ACHN (cell line): ENCODE measurements around the gene PIM2.
A peak's percentile ranks its signal among the peaks of the same experiment; 100 is the strongest.

Experiments
- DNase-seq: peaks from one replicate; pipeline ENCODE4 v3.0.0-alpha.2; 2015
- in situ Hi-C: cut with HindIII; loops from 2 replicates; pipeline ENCODE4 v1.10.0; 2017; ENCODE audit warnings: low sequenced_read_pairs, low pct_ligation_motif_present, low pct_unique_long_range_greater_than_20kb

The PIM2 gene

DNA sequence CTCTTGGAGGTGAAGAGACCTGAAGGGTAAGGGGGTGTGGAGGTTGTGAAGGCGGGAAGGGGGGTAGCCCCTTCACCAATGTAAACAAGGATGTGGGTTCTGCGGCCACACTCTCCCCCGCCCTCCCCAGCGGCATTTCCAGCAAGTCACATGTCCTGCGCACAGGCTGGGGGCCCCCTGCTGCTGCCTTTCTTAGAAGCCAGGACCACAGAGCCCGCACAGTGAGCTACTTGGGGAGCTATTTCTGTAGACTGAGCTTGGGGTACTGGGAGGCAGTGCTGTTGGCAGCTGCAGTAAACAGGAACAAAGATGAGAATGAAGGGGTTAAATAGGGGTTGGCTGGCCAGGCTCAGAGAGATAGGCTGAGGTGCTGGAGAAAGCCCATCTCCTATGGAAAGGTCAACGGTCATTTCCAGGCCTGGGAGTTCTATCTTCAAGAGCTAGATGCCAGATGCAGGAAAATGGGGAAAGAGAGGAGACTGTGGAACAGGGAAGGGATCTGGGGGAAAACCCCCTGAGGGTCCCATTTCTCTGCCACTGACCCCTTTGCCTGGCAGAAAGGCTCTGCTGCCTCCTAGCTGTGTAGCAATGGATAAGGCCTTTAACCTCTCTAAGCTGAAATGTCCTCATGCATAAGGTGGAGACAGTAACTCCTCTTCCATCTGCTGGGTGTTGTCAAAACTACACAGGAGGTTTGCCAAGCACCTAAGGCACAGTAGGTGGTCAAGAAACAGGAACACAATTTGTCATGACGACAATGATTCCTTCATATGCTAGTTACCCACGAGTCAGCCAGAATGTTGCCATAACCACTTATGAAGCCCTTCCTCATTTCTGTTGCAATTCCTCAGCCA is 18.5 kb upstream of the PIM2 start:
- in situ Hi-C loops, result no loop called here
- DNase-seq, result no peak

DNA sequence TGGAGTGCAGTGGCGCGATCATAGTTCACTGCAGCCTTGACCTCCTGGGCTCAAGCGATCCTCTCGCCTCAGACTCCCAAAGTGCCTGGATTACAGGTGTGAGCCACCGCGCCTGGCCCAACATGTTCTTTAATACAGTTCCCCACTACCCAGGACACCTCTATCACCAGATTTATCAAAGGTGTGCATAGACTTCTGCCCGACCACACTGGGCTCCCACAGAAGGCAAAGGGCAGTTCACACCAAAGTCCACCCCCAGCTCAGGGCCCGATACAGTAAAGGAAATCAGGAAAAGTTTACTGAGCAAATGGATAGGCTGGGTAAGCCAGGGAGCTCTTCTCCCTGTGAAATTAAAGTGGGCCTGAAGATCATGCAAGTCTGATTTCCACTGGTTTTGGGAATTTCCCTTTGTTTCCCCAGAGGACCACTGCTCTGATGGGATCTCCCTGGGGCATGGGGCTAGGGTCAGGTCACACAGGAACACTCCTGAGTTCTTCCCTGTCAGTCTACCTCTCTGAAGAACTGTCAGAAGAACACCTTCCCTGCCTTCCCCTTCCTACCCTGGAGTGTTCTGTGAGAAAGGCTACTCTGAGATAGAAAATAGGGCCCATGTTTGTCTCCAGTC is 17.7 kb upstream of the PIM2 start:
- no peak for DNase-seq
- in situ Hi-C loops, result no loop called here

DNA sequence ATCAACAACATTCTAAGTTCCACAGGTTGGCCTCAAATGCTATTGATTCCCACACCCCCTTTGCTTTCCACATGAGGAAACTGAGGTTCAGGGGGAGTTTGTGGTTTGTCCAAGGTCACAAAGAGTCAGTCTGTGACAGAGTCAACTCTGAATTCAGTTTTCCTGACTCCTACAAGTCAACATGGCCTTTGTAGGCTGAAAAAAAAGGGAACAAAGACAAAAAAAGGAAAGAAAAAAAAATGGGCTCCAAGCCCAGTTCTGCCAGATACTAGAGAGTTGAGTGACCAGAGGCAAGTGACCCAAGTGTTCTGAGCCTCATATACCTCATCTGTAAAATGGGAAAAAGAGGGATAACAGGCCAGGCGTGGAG is 16.5 kb upstream of the PIM2 start:
- in situ Hi-C loops, result no loop called here
- no peak for DNase-seq

DNA sequence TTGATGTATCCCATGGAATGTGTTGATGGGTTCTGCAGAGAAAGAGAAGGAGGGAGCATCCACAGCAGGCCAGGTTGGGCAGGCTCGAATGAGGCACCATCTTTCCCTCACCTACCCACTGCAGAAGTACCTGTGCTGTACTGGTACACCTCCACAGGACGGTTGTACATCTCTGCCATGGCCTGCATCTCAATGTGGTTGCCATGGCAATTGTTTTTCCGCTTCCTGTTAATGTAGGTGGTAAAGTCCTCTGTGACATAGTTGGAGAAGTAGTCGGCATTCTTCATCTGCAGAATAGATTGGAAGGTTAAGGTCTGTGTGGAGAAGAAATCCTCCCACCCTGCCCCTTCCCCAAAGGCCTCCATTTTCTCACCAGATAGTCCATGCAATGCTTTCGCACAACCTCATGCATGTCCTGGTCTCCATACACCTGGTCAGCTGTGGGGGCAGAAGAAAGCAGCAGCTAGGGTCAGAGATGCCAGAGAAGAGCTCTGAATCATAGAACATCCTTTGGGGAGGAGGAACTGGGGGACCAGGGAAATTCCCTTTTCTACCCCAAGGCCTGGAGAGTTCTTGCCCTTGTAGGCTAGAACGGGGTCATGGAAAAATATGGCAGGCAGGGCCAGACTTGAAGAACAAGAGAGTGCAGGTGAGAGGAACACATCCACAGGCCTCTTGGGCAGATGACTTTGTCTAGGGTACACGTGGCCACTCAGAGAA is 15.9 kb upstream of the PIM2 start:
- DNase-seq, result no peak
- in situ Hi-C loops, result no loop called here

DNA sequence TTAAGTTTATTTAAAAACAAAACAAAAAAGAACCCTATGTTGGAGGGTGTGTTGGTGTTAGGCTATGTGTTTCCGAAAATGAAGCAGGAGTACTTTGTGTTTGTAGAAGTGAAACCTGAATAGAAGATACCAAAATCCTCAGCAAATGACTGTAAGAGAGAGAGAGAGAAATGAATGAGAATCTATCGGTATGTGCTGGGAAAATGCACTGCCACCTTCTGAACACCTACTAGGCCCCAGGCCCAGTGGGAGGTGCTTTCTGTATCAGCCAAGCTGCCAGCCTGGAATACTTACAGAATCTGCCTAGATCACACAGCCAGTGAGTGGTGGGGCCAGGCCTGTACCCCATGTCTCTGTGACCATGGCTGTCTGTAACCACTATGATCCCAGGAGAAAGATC is 14.9 kb upstream of the PIM2 start:
- no peak for DNase-seq
- in situ Hi-C loops, result no loop called here

DNA sequence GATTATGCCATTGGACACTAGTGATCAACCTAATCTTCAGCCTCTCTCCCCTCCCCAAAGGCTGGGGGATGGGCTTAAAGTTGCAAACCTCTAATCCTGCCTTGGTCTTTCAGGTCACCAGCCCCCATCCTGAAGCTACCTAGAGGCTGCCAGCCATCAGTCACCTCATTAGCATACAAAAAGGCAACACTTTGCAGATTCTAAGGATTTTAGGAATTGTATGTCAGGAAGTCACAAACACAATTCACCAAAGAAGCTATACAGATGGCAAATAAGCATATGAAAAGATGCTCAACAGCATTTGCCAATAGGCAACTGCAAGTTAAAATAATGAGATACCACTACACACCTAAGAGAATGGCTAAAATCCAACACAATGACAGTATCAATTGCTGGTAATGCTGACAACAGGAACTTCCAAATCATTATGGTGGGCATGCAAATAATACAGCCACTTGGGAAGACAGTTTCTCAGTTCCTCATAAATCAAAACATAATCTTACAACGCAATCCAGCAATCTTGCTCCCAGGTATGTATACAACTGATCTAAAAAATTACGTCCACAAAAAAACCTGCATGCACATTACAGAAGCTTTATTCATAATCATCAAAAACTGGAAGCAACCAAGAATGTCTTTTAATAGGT is 9.0 kb upstream of the PIM2 start:
- in situ Hi-C loops, result no loop called here
- DNase-seq, result no peak

DNA sequence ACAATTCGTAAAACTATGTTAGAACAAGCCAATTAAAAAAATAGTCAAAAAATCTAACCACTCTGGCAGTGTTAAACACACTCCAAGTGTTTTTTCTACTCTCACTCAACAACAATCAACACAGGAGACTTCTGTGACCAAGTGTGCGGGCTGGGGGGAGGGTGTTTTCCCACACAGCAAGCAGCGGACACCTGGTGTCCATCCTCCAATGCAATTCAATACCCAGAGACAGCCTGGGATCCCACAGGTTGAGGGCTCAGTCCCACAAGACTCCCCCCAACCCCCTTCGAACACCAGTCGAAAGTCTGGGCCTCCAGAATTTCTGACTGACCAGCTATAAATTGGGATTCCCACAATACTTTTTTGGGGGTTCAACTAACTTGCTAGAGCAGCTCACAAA is 8.3 kb upstream of the PIM2 start:
- no peak for DNase-seq
- in situ Hi-C loops, result no loop called here

DNA sequence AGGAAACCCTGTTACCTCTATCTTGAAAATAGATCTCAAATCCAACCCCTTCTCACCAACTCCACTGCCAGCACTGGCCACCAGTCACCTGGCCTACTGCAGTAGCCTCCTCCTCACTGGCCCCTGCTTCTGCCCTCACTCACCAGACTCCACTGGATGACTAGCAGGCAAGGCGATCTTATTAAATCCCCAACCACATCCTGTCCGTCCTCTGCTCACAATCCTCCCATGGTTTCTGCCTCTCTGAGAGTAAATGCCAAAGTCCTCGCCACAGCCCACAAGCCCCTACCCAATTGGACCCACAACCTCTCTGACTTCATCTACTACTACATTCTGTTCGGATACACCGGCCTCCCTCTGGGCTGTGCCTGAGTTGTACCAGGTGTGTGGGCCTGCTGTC is 5.4 kb upstream of the PIM2 start:
- in situ Hi-C loops, result no loop called here

DNA sequence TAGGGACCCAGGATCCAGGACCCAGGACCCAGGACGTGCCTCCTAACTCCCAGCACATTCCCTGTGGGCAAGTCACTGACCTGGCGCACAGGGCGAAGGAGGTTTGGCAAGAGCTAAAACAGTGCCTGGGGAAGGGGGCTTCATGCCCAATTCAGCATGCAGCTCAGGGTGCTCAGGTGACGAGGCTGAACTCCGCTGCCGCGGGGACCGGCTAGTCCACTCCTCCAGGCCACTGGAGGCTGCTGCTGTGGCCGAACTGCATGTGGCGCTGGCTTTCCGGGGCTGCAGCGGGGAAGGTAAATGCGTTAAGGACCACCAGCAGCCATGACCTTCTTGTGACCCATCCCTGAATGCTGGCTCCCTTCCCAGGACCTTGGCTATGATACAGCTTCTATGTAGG is 4.9 kb upstream of the PIM2 start:
- in situ Hi-C loops, result no loop called here
- DNase-seq, result no peak

More for the DNA sequence above, 5.4 kb upstream of the PIM2 start:
- no peak for DNase-seq

DNA sequence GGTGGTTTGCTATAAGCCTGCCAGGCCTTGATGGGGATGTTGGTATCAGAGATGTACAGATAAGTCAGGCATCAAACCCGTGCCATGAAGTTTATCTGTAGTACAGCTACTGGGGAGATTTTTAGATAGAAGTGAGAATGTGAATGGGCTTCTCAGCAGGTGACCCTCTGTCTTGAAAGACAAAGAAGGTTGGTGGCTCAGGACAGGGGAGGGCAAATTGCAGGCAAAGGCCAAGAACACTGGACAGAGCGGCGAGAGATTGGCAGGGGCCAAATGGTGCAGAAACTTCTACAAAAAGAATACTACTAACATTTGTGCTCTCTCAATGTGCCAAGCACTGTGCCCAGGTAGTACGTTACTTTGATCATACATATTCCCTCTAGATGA is 1.9 kb upstream of the PIM2 start:
- DNase-seq, result no peak
- in situ Hi-C loops, result no loop called here

DNA sequence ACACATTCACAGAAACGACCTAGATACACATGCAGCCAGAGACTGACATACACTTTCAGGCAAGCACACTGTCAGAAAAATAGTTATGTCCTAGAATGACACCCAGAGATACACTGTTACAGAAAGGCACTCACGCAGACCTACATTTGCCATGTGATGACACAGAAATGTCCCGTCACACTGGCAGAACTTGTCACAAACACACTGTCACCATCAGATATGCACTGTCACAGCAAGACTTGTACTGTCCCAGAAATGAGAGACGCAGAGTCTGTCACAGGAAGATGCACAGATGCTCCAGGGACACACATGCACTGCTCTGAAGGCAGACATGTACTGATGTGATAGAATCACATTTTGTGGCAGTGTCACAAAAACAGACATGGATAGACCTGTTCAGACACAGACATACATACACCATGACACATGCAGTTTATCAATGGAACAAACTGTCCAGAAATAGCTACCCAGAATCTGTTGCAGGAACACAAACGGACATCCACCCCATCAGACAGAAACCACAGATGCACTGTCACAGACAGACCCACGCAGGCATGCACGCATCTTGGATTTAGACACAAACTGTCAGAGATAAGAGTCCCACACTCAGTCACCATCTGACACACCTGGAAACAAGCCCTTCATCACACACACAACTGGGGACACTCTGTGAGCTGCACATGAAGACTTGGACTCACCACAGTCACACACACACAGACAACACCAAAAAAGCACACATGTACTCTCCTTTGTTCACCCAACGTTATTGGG is 1.3 kb upstream of the PIM2 start:
- in situ Hi-C loops, result no loop called here
- DNase-seq, result no peak

DNA sequence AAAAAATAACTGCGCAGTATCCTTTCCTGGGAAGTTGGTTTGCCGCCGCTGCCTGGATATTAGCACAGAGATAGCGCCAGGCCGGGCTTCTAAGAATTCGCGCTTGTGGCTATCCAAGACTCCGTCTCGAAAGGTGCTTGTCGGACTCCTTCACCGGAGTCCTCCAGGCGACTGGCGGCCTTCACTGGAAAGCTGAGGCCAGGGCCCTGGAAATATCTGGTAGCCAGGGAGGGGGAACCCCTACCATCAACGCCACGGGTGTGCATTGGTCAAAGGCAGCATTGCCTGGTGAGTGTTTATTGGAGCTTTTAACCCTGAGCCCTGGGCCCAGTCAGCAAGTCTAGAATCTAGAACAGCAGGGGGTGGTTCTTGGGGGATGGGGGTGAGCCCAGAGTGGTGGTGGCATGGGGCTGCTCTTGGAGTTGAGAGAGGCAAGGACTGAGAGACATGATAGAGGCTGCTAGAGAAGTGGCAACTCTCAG is 577 bp upstream of the PIM2 start:
- in situ Hi-C loops, result no loop called here
- peak; percentile 24 for DNase-seq

DNA sequence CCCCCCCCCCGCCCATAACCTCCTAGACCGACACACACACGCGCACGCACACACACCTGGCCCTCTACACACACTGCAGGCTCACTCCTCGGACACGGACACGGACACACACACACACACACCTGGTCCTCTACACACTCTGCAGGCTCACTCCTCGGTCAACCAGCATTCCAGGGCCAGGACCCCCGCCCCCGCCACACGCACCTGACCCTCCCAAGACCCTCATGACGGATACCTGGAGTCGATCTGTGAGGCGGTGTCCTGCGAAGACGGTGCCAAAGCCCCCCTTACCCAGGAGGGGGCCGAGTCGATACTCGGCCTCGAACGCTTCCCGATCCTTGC is 552 bp downstream of the PIM2 start:
- in situ Hi-C loops, result no loop called here
- DNase-seq, result no peak

DNA sequence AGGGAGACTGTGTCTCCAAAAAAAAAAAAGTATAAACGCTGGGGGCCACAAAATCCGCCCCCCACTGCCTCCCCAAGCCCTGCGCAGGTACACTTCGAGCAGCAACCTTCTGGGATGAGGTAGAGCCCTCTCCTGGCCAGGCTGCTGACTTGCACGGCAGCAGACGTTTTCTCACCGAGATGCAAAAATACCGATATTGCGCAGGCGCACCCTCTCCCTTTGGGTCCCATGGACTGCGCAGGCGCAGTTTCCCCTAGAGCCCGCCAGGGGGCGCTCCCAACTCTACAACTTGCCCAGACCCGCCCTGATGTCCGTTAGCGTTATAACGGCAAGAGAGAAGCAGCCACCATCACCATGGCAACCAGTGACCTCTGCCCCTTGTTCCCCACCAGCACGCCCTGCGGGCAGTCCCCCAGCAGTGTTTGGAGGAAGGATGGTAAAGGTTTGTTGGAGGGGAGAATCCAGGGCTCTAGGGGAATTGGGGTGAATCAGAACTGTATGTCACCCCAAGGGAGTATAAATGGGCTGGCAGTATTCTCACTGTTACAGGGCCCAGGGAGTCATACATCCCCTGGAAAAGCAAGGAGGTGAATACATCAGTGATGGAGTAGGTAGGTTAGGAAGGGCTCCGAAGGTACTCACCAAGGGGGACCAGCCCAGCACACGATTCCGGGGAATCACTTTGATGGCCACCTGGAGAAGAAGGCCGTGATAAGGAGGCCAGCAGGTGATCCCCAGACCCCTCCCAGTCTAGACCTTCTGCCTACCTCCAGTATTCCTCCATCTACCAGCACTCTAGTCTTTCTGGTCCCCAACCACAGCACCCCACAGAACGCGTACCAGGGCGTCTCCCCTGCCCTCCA is 1.5 kb downstream of the PIM2 start:
- DNase-seq, result peak; percentile 80
- in situ Hi-C loops, result no loop called here

DNA sequence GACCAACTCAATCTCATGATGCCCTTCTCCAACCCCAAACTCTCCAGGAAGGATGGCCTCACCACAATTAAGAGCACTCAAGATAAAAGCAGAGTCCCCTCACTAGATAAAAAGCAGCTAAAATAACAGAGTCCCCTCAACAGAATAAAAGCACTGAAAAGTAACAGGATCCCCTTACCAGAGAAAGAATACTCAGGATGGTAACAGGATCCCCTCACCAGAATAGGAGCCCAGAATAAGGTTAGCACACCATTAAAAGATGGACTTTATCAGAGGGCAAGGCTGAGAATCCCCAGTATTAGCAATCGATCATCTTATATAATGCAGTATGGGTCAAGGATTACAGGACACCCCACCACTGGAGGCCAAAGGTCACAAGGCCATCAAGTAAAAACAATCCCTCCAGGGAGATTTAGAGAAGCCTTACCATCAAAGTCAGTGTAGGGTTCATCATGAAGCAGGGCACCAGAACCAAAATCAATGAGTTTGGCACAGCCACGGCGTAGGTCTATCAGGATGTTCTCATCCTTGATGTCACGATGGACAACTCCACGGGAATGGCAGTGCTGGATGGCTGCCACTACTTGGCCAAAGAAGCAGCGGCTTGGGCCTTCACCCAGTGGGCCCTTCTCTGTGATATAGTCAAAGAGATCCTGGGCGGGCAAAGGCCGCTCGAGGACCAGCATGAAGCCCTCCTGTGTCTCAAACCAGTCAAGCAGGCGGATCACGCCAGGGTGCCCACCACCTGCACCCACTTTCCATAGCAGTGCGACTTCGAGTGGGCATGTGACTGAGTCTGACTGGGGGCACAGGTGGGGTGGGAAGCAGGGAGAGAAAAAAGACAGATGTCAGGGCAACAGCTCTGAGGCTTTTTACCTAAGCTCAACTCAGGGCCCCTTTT is 4.0 kb downstream of the PIM2 start:
- DNase-seq, result no peak
- in situ Hi-C loops, result no loop called here

DNA sequence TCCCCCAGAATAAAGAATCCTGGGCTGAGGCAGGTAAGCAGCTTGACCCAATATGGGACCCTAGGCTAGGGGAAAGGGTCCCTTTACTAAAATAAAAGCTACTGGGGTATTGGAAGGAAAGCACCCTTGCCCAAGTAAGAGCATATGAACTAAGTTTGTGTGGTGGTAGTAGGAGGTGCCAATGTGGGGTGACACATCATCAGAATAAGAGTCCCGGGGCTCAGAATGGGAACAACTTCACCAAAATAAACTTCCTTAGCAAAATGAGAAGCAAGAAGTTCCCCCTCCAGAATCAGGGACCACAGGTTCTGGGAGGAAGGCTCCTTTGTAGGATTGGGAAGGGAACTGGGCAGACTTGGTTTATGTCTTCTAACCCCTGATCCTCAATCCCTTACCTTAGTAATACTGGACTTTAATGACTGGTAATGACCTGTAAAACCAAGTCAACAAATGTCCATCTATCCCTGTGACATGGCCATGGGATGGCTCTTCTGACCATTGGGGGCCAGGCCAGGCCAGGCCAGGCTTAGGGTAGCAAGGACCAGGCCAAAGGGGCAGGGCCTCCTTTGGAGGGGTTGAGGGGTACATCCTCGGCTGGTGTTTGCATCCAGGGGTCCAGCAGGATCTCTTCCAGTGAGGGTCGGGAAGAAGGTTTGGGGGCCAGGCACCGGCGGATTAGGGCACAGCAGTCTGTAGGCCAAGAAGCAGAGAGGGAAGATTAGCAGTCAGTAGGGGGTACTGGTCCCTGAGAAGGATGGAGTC is 5.0 kb downstream of the PIM2 start:
- no peak for DNase-seq
- in situ Hi-C loops, result no loop called here
